GM21515 (cell line): Measurements from ENCODE around the gene HSPA1A.
"Not testable (repeated sequence)": the region's sequence is repeated elsewhere in the genome, so short reads cannot be mapped to it uniquely, and the experiment has no call there.

Experiments
- ATAC-seq: cut with Tn5 transposase; IDR thresholded peaks from one replicate; pipeline ENCODE4 v1.9.1; 2021; ENCODE audit not compliant: unreplicated experiment

Gene HSPA1A

GRCh38 chr6:31781244-31782125 is 33.9 kb upstream of the HSPA1A start:
- no peak for ATAC-seq

GRCh38 chr6:31782126-31782855 is 33.1 kb upstream of the HSPA1A start:
- no peak for ATAC-seq

GRCh38 chr6:31784098-31784925 is 31.0 kb upstream of the HSPA1A start:
- ATAC-seq = no peak

- ATAC-seq = no peak
Measured at GRCh38 chr6:31785475-31785874, 29.9 kb upstream of the HSPA1A start.

DNA sequence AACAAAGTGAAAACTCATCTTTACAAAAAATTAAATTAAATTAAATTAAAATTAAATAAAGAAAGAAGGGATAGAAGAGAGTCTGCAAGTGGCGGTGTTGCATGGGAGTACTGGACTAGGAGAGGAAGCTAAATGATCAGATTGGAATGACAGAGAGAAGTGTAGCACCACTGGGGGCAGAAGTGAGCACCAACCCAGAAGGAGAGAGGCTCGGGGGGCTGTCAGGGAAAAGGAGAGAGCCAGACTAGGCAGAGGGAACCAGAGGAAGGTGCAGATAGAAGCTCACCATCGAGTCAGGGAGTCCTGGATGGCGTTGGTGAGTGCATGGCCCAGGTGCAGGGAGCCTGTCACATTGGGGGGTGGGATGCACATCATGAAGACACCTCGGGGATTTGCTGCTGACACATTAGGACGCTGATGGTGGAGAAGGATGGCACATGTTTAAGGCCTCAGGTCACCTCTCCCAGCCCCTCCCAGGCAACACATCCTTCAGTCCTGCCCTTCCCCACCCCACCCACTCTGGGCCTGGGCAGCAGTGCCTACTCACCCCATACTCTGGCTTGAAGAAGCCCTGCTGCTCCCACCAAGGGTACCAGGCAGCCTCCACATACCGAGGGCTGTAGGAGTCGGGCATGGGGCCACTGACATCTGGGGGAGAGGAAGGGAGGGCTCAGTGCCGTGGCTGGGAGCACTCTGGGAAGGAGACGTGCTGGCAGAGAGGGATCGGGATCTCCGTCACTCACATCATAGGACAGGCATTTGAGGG is 23.8 kb upstream of the HSPA1A start:
- no peak for ATAC-seq

GRCh38 chr6:31792090-31792374 is 23.3 kb upstream of the HSPA1A start:
- no peak for ATAC-seq

DNA sequence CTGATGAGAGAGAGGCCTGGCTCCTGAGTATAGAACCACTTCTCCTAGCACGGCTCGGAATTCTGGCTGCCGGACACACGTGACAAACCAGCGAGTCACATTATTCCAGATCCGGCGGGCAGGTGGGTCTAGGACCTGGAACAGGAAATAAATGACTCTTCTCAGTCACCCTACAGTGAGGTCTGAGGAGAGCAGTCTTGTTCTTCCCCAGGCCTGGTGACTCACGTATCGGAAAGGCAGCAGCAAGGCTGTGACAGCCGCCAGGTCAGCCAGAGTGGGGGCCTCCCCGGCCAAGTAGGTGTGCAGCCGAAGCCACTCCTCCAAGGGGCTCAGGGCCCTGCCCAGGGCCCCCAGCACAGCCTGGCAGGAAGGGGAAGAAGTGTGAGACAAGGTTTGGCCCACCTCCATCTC is 22.6 kb upstream of the HSPA1A start:
- no peak for ATAC-seq

- not testable (repeated sequence) for ATAC-seq
Measured at GRCh38 chr6:31793927-31794245, 21.5 kb upstream of the HSPA1A start.

GRCh38 chr6:31794294-31794865 is 21.0 kb upstream of the HSPA1A start:
- ATAC-seq = no peak

GRCh38 chr6:31794866-31795615 is 20.3 kb upstream of the HSPA1A start:
- peak; percentile 4 for ATAC-seq

- peak; percentile 64 for ATAC-seq
Measured at GRCh38 chr6:31795616-31796298, 19.6 kb upstream of the HSPA1A start, which contains the start of gene VARS1. Gene VARS1, minus strand, starts transcription at chr6:31795752. Its CDS starts 535 bp downstream, at chr6:31795217.

GRCh38 chr6:31796993-31797385 is 18.4 kb upstream of the HSPA1A start:
- ATAC-seq = no peak

GRCh38 chr6:31797588-31797987 is 17.8 kb upstream of the HSPA1A start:
- ATAC-seq = no peak

- no peak for ATAC-seq
Measured at GRCh38 chr6:31799781-31800180, 15.6 kb upstream of the HSPA1A start.

DNA sequence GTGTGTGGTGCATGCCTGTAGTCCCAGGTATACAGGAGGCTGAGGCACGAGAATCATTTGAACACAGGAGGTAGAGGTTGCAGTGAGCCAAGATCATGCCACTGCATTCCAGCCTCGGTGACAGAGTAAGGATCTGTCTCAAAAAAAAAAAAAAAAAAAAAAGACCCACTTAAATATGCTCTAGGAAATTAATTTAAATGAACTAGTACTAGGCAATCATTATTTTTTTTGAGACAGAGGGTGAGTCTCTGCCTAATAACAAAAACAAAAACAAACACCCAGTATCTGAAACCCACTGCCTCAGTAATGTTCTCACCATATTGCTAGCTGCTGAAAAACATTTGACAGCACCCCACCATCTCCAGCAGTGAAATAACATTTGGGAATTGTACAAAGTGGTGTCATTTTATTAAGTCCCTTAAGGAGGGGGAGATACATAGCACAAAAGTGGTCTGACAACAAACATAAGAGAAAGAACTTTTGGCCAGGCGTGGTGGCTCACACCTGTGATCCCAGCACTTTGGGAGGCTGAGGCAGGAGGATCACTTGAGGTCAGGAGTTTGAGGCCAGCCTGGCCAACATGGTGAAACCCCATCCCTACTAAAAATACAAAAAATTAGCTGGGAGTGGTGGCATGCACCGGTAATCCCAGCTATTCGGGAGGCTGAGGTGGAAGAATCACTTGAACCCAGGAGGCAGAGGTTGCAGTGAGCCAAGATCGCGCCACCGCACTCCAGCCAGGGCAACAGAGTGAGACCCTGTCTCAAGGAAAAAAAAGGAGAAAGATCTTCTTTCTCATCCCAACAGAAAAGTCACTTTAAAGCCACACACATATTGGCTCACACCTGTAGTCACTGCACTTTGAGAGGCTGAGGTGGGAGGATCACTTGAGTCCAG is 14.1 kb upstream of the HSPA1A start:
- not testable (repeated sequence) for ATAC-seq

GRCh38 chr6:31805939-31806469 is 9.3 kb upstream of the HSPA1A start:
- no peak for ATAC-seq

DNA sequence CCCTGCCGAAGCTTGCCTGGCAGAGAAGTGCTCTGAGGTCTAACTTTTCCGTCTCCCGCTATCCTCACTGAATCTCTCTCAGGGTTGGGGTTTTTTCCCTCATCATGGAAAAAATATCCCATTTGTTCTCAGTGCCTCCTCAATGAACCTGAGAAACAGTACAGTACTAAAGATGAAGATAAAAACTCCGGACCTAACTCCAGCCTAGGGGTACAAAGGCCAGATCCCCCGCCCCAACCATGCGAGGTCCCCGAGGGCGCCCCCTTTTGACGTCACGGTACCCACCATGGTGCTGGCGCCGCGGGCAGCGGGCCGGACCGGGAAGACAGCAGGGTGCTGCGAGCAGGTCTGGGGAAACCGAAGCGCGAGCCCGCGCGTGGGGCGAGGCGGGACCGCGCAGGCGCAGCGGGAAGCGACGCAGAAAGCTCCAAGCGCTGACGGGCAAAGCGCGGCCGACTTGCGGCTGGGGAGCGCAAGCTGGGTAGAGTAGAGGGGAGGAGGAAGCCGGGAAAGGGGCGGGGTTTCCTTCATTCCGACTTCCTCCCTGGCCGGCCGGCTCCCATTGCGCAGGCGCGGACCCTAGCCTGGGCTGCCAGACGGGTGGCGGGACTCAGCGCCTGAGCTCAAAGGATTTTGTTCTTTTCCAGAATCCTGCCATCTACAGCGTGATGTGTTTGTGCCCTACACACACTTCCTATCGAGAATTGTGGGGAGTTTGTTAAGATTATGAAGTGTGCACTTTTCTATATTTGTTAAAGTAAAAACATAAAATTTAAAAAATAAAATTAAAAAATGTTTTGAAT is 8.7 kb upstream of the HSPA1A start, which contains the start of gene LSM2:
TSS of gene LSM2 (minus strand) at position 497 of the 803 bp plus-strand sequence. CDS start at position 288, 209 bp downstream.
- ATAC-seq = peak; percentile 86
